A673 (cell line): ENCODE results near the gene VHLL. TPM values are rescaled to one million over a fixed set of nuclear protein-coding genes. Genes with fewer than 3 reads are reported as not detected.

Experiments
- BruUV-seq: library from RNA; stranded (reverse); fragments of 400-500 nt; replicated peaks from 2 replicates; lab custom pipeline; 2021; lab: Mats Ljungman, UMichigan
- CTCF ChIA-PET: fragments of 300-600 bp; sonication (Branson Sonifier 250); formaldehyde crosslinking; loops from one replicate; lab custom pipeline; 2022; ENCODE audit warnings: antibody characterized with exemption; lab: Charles Lee
- POLR2A ChIA-PET: fragments of 300-600 bp; sonication (Branson Sonifier 250); formaldehyde crosslinking; loops from one replicate; lab custom pipeline; 2022; ENCODE audit warnings: antibody characterized with exemption; ENCODE audit not compliant: low non-redundant PET; lab: Charles Lee
- DNase-seq: peaks from one replicate; pipeline ENCODE4 v3.0.0-alpha.2; 2015; ENCODE audit warnings: low spot score
- H3K27ac ChIP-seq: fragments of 200-600 bp; sonication (generic); 2 replicates; pipeline ENCODE4 v1.5.1; 2016; ENCODE audit warnings: mixed run types, low read depth, mild to moderate bottlenecking, mixed read lengths, antibody characterized with exemption, low read length; ENCODE audit not compliant: poor library complexity, severe bottlenecking
- H3K27me3 ChIP-seq: fragments of 200-600 bp; sonication (generic); replicated peaks from 2 replicates; pipeline ENCODE4 v1.6.1; 2017; ENCODE audit warnings: mixed run types, low read depth, mild to moderate bottlenecking, mixed read lengths, antibody characterized with exemption, low read length; ENCODE audit not compliant: insufficient read depth, poor library complexity
- H3K36me3 ChIP-seq: fragments of 200-600 bp; sonication (generic); 2 replicates; pipeline ENCODE4 v1.6.1; 2016; ENCODE audit warnings: mixed run types, mild to moderate bottlenecking, mixed read lengths, antibody characterized with exemption, low read length; ENCODE audit not compliant: insufficient read depth, poor library complexity, severe bottlenecking
- H3K4me1 ChIP-seq: fragments of 200-600 bp; sonication (generic); 2 replicates; pipeline ENCODE4 v1.6.1; 2017; ENCODE audit warnings: mixed run types, mild to moderate bottlenecking, mixed read lengths, antibody characterized with exemption, low read length; ENCODE audit not compliant: insufficient read depth, poor library complexity, severe bottlenecking
- H3K4me3 ChIP-seq: fragments of 200-600 bp; sonication (generic); 2 replicates; pipeline ENCODE4 v1.5.1; 2016; ENCODE audit warnings: low read depth, mixed run types, mild to moderate bottlenecking, mixed read lengths, low read length; ENCODE audit not compliant: poor library complexity, severe bottlenecking
- H3K9me3 ChIP-seq: fragments of 200-600 bp; sonication (generic); 2 replicates; pipeline ENCODE4 v1.6.1; 2016; ENCODE audit warnings: mixed run types, low read depth, mild to moderate bottlenecking, mixed read lengths, antibody characterized with exemption, low read length; ENCODE audit not compliant: poor library complexity, severe bottlenecking
- EZH2 ChIP-seq: fragments of 200-600 bp; sonication (generic); IDR thresholded peaks from 2 replicates; pipeline ENCODE4 v1.6.1; 2017; ENCODE audit warnings: borderline replicate concordance, low read depth, mild to moderate bottlenecking, mixed read lengths, antibody characterized with exemption, low read length; ENCODE audit not compliant: poor library complexity, severe bottlenecking
- intact Hi-C: fragments of 100-400 bp; cut with micrococcal nuclease; formaldehyde crosslinking; loops from one replicate; pipeline ENCODE4 v1.10.0; 2022; ENCODE audit not compliant: unreplicated experiment
- total RNA-seq: library from RNA; stranded (reverse); gene quantifications from 2 replicates; pipeline ENCODE4 v1.2.3, GENCODE V29; 2021
- TF ChIP-seq, protein P1 (sequence below): fragments of 300-800, 200-600 bp; sonication (generic); conservative IDR thresholded peaks from 2 replicates; pipeline ENCODE4 v1.5.1; 2017; ENCODE audit warnings: low read depth, mild to moderate bottlenecking, antibody characterized with exemption, low read length, moderate library complexity, mixed read lengths

VHLL gene
- total RNA-seq, 1 experiment from 2014 or later: not detected

GRCh38 chr1:156303241-156303640 is 4.1 kb upstream of the VHLL start:
- no peak for DNase-seq
- intact Hi-C loops: no loop called here
- Histone ChIP-seq H3K27ac (no peak overlapping the region), H3K4me3 (no peak overlapping the region), H3K36me3 (peaks cover 29% of the 10 kb centered on the region), H3K4me1 (no peaks in the 10 kb centered on the region), H3K27me3 (no peaks in the 10 kb centered on the region), H3K9me3 (no peaks in the 10 kb centered on the region)
- TF ChIP-seq, protein P1, sequence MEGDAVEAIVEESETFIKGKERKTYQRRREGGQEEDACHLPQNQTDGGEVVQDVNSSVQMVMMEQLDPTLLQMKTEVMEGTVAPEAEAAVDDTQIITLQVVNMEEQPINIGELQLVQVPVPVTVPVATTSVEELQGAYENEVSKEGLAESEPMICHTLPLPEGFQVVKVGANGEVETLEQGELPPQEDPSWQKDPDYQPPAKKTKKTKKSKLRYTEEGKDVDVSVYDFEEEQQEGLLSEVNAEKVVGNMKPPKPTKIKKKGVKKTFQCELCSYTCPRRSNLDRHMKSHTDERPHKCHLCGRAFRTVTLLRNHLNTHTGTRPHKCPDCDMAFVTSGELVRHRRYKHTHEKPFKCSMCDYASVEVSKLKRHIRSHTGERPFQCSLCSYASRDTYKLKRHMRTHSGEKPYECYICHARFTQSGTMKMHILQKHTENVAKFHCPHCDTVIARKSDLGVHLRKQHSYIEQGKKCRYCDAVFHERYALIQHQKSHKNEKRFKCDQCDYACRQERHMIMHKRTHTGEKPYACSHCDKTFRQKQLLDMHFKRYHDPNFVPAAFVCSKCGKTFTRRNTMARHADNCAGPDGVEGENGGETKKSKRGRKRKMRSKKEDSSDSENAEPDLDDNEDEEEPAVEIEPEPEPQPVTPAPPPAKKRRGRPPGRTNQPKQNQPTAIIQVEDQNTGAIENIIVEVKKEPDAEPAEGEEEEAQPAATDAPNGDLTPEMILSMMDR: no peak
- no peak for TF ChIP-seq EZH2
- CTCF ChIA-PET: no interaction called here
- BruUV-seq: no TSS peak
- POLR2A ChIA-PET: interaction anchor here (0.7 kb wide), 1 partner anchor 24 kb away, joined by 3 read pairs; no protein-coding TSS in a partner anchor

GRCh38 chr1:156295391-156295947 is 3.6 kb downstream of the VHLL start, which contains the start of gene GLMP:
Gene GLMP, minus strand, starts transcription at chr1:156295679. Its CDS starts 34 bp downstream, at chr1:156295645.
- Histone ChIP-seq H3K4me1 (peaks cover 6% of the 10 kb centered on the region), H3K27me3 (no peaks in the 10 kb centered on the region), H3K36me3 (peaks cover 3% of the 10 kb centered on the region), H3K9me3 (no peaks in the 10 kb centered on the region), H3K4me3 (peak within 1 kb of the TSS; percentile 59), H3K27ac (peak within 1 kb of the TSS; percentile 56)
- ChIA-PET POLR2A (no interaction called here), CTCF (interaction anchor here (0.6 to 0.7 kb wide), 2 partner anchors 8 to 64 kb away, joined by 4 read pairs; no protein-coding TSS in a partner anchor)
- TF ChIP-seq, protein P1: no peak
- TF ChIP-seq EZH2: no peak
- intact Hi-C loops: no loop called here
- BruUV-seq: no TSS peak
- peak; percentile 68 for DNase-seq

GRCh38 chr1:156293895-156294294 is 5.2 kb downstream of the VHLL start:
- Histone ChIP-seq H3K4me1 (peaks cover 6% of the 10 kb centered on the region), H3K36me3 (peaks cover 3% of the 10 kb centered on the region), H3K27me3 (no peaks in the 10 kb centered on the region), H3K27ac (no peak overlapping the region), H3K4me3 (no peak overlapping the region), H3K9me3 (no peaks in the 10 kb centered on the region)
- no peak for DNase-seq
- CTCF ChIA-PET: no interaction called here
- no TSS peak for BruUV-seq
- POLR2A ChIA-PET: no interaction called here
- intact Hi-C loops: no loop called here
- no peak for TF ChIP-seq EZH2
- TF ChIP-seq, protein P1: no peak
